Mammary epithelial cell (primary cell): ENCODE data around the gene EFHD1.

ENCODE experiments used
- EZH2 ChIP-seq: IDR thresholded peaks from 2 replicates; pipeline ENCODE4 v1.6.1; 2012; ENCODE audit warnings: low read length, inconsistent platforms, borderline replicate concordance
- TF ChIP-seq, protein P1 (sequence below), 2 donors: IDR thresholded peaks in 1 of 2; conservative IDR thresholded peaks in 1 of 2; 2 replicates each; pipeline ENCODE4 v1.5.1; 2011 to 2012; ENCODE audit warnings: inconsistent platforms in 2 of 2, low read length in 2 of 2, mild to moderate bottlenecking in 2 of 2, control low read depth in 1 of 2, low read depth in 1 of 2; ENCODE audit not compliant: insufficient read depth in 1 of 2; ENCODE audit errors: extremely low read depth in 1 of 2

DNA sequence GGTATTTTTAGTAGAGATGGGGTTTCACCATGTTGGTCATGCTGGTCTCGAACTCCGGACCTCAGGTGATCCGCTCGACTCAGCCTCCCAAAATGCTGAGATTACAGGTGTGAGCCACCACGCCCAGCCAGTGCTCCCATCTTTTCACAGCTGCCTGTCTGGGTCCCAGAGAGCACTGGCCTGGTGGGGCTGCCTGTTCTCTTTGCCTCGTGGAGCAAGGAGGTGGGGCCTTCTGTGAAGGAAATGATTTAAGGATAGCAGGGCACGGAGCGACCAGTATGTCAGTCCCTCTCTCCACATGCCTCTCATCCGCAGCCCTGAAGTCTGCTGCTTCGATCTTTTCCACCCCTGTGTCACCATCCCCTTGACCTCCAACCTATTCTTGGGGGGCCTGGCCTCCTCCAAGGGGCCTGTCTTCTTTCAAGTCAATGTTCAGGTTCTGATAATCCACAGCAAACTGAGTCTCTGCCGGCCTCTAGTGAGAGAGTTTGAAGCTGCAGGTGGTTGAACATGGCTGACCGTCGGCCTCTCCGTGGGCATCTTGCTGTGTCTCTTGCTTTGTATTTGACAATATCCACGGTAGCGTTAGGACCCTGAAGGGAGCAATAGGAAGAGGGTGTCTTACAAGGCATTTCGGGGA is 35.5 kb downstream of the EFHD1 start:
- TF ChIP-seq, protein P1, sequence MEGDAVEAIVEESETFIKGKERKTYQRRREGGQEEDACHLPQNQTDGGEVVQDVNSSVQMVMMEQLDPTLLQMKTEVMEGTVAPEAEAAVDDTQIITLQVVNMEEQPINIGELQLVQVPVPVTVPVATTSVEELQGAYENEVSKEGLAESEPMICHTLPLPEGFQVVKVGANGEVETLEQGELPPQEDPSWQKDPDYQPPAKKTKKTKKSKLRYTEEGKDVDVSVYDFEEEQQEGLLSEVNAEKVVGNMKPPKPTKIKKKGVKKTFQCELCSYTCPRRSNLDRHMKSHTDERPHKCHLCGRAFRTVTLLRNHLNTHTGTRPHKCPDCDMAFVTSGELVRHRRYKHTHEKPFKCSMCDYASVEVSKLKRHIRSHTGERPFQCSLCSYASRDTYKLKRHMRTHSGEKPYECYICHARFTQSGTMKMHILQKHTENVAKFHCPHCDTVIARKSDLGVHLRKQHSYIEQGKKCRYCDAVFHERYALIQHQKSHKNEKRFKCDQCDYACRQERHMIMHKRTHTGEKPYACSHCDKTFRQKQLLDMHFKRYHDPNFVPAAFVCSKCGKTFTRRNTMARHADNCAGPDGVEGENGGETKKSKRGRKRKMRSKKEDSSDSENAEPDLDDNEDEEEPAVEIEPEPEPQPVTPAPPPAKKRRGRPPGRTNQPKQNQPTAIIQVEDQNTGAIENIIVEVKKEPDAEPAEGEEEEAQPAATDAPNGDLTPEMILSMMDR (conservative IDR thresholded peaks at IDR 0.05 in 1 of 2, IDR thresholded peaks at IDR 0.05 in 1 of 2; ENCODE audit: extremely low read depth in 1 of 2, insufficient read depth in 1 of 2, low read depth in 1 of 2, low read length in 2 of 2), result peak; percentile 46 to 68
- no peak for TF ChIP-seq EZH2
